ENCODE data around the gene GLT8D2.

The GLT8D2 gene

DNA sequence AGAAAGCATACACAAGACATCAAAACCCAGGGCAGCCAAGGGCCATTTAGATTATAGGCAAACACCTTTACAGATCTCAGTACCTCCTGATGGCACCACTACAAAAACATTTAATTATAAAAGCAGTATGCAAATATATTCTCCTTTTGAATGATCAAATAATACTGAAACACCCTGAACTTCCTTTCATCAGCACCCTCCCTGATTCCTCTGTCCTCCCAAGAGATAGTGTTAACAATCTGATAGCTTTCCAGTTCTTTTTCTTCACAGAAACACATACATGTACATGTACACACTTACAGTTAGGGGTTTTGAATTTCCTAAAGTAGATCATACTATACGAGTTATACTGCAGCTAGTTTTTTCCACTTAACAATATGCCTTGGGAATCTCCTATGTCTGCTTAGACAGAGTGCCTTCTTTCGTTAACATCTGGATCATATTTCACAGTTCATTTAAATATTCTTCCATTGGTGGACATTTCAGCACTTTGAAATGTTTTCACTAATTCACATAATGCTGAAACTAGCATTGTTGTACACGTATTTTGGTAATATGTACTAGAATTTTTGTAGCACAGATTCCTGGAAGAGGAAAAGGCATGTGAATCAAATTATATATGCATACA is 49.1 kb downstream of the GLT8D2 start:
- DNase-seq (ENCODE audit: low read depth, low spot score), result no peak

- no peak for DNase-seq (ENCODE audit: low read depth, low spot score)
These were observed 51.0 kb downstream of the GLT8D2 start for GRCh38 chr12:103998976-103999375.

GRCh38 chr12:103997286-103997900 is 52.6 kb downstream of the GLT8D2 start:
- no peak for DNase-seq (ENCODE audit: low read depth, low spot score)

DNA sequence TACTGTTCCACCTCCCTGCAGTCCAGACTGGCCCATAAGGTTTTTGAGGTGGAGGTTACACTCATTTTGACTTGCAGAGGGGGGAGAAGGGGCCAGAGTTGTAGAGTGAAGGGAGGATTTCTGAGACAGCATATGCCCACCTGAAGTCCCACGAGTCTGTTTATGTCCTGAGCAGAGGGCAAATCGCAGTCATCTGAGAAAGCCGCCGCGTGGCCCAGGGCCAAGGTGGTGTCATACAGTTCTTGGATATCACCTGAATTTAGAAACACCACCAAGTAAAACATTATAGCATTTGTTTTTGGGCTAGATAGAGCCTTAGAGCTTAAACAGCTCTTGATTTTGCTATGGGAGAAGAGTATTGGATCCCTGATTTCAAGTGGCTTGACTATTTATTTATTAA is 53.4 kb downstream of the GLT8D2 start:
- no peak for DNase-seq (ENCODE audit: low read depth, low spot score)

DNA sequence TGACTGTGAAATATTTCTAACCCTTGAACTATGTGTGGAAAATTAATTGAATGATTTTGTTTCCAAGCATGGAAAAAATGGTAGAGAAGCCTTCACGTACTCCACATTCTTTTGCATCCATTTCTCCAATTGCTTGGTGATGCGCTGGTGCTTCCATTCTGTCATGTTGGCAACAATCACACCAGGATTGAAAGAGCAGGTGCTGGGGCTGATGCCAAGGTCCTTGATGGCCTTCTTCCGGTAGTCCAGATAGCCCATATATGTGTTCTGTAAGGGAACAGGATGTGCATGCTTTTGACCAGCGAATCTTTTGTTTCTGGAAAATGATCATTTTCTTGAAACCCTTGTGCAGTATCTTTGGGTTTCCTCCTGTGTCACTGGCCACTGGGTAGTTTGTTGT is 55.8 kb downstream of the GLT8D2 start:
- no peak for DNase-seq (ENCODE audit: low read depth, low spot score)

DNA sequence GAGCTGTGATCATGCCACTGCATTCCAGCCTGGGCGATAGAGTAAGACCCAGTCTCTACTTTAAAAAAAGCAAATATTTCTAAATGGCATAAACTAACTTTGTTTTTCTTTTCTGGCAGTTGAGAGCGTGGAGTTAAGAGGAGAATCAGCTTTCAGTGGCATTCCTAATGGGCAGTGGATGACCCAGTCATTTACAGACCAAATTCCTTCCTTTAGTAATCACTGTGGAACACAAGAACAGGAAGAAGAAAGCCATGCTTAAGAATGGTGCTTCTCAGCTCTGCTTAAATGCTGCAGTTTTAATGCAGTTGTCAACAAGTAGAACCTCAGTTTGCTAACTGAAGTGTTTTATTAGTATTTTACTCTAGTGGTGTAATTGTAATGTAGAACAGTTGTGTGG is 63.2 kb downstream of the GLT8D2 start:
- DNase-seq (ENCODE audit: low read depth, low spot score), result no peak

- DNase-seq (ENCODE audit: low read depth, low spot score), result no peak
These were observed 71.5 kb downstream of the GLT8D2 start for GRCh38 chr12:103978384-103978982.

DNA sequence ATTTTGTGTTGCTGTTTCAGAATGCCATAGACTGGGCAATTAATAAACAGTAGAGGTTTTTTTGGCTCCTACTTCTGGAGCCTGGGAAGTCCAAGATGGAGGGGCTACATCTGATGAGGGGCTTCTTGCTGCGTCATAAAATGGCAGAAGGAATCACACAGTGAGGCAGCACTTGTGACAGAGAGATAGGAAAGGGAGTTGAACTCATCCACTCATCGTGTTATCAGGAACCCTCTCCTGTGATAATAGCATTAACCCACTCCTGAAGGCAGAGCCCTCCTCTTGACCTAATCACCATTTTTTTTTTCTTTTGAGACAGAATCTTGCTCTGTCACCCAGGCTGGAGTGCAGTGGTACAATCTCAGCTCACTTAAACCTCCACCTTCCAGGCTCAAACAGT is 74.6 kb downstream of the GLT8D2 start:
- DNase-seq (ENCODE audit: low read depth, low spot score), result no peak

DNA sequence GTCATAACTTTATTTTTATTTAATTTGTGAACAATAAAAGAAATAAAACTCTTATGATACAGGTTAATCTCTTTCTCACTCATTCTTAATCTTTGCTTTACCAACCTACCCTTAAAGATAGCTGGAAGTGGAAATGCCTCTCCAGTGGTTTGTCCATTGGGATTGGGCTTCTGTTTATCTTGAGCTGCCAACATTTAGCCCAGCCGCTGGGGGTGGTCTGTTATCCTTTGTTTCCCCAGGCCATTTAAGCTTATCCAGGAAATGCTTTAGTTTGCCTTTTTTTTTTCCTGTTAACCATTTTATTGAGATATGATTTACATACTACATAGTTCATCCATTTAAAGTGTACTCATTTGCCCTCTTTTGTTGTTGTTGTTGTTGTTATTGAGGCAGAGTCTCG is 76.1 kb downstream of the GLT8D2 start:
- no peak for DNase-seq (ENCODE audit: low read depth, low spot score)

DNA sequence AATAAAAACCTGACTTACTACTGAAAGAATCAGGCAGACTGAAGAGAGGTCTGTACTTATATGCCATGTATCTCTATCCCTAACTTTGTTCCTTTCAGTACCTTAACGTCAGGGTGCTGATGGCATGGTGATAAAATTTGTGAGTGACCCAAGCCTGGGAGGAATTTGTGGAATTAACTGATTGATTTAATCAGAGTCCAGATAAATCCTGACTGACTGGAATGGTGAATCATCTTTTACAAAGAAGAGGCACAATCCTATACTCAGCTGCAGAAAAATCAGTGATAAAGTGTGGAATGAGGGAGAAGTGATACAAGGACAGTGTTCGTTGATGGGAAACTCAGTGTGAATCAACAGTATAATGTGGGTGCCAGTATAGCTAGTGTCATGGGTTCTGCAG is 80.6 kb downstream of the GLT8D2 start:
- no peak for DNase-seq (ENCODE audit: low read depth, low spot score)

- DNase-seq (ENCODE audit: low read depth, low spot score), result no peak
These were observed 83.3 kb downstream of the GLT8D2 start for GRCh38 chr12:103966736-103967135.

DNA sequence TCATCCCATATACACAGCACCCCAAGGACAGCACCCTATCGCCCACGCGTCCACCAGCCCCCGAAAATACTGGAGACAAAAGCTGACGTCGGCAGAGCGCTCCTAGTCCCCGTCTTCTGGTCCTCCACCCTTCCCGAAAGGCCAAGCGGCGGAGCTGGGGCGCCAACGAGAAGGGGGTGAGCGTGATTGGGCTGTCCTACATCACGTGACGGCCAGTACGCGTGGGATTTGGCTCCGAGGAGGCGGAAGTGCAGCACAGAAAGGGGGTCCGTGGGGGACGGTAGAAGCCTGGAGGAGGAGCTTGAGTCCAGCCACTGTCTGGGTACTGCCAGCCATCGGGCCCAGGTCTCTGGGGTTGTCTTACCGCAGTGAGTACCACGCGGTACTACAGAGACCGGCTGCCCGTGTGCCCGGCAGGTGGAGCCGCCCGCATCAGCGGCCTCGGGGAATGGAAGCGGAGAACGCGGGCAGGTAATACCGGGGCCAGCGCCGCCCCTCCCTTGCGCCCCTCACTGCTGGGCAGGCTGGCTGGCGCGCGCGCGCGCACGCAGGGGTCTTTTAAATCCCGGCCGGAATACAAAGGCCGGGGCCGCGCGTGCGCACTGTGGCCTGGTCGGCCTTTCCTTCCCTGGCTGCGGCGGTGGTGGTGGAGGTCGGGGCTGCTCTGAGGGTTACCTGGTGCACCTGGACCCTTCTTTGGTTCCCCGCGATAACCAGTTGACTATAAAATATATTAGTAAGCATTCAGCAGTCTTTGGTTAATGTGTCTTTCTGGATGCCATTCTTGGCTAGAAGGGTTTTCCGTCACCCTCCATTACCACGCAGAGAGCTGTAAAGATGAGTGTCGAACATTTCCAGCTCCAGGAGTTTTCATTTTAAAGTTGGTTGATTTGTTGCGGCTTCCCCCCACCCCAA is 84.1 kb downstream of the GLT8D2 start, which contains the start of gene TDG:
TDG (plus strand) TSS at position 283 of the 915 bp plus-strand sequence; CDS start at position 449, 166 bp downstream.
- peak; percentile 95 for DNase-seq (ENCODE audit: low read depth, low spot score)

DNA sequence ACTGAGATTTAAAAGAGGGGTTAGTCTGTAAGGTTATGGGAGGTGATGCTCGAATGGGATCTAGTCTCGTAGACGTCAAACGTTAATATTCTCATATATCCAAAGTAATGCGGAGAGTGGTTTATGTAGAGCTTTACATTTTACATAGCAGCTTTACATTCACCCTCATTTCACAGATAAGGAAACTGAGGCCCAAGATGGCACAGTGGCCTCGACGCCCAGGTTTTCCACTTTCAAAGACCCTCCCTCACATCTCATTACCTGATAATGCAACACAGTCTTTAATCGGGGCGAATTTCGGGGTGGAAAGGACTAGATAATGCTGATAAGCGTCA is 84.8 kb downstream of the GLT8D2 start:
- no peak for DNase-seq (ENCODE audit: low read depth, low spot score)

DNA sequence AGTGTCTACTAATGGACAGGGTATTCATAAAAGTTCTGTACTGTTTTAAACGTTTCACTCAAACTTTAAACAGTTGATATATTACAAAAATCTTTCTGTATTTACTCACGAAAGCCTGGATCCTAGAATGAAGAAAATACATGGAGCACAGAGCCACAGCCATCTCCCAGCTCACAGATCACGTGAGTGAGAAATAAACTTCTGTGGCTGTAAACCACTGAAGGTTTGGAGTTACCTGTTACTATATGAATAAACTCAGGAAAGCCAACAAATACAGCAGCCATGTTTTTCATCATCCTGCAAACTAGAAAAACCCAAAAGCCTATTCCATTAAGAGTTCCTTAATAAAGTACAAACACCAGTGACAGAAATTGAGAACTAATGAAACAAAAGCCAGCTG is 85.2 kb downstream of the GLT8D2 start:
- DNase-seq (ENCODE audit: low read depth, low spot score), result no peak

- DNase-seq (ENCODE audit: low read depth, low spot score), result no peak
These were observed 87.5 kb downstream of the GLT8D2 start for GRCh38 chr12:103962493-103962892.

- no peak for DNase-seq (ENCODE audit: low read depth, low spot score)
These were observed 89.3 kb downstream of the GLT8D2 start for GRCh38 chr12:103960616-103961227.

GRCh38 chr12:103958621-103959020 is 91.4 kb downstream of the GLT8D2 start:
- DNase-seq (ENCODE audit: low read depth, low spot score), result no peak

DNA sequence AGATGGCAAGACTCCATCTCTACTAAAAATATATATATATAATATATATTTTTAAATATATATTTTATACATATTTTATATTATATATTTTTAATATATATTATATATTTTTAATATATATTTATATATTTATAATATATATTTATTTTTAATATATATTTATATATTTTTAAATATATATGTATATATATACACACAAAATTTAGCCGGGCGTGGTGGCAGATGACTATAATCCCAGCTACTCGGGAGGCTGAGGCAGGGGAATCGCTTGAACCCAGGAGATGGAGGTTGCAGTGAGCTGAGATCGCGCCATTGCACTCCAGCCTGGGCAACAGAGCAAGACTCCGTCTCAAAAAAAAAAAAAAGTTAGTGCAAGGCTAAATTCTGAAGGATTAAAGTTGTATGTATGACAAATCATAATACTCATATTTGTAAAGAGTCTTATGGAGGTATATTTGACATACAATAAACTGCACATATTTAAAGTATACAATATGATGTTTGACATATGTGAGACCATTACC is 92.1 kb downstream of the GLT8D2 start:
- no peak for DNase-seq (ENCODE audit: low read depth, low spot score)

DNA sequence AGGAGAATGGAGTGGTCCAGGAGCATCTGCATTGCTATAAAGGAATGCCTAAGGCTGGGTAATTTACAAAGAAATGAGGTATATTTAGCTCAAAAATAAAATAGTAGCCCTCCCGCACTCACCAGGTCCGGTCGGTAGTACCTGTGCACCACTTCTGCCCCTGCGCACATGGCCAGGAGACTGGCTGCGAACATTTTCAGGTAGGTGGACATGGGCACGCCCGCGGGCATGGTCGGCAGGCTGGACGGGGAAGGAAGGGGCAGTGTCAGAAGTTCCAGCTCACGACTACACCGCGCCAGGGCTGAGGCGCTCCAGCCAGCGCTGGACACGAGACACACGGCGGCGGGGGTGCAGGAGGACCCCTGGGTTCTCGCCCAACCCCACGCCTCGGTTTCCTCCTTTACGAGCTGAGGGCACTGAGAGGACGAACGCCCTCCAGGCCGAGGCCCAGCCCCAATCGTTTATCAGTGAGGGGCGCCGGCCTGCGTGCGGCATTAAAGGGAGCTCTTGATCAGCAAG is 93.4 kb downstream of the GLT8D2 start:
- DNase-seq (ENCODE audit: low read depth, low spot score), result no peak

- no peak for DNase-seq (ENCODE audit: low read depth, low spot score)
These were observed 94.0 kb downstream of the GLT8D2 start for GRCh38 chr12:103955811-103956508.

- DNase-seq (ENCODE audit: low read depth, low spot score), result no peak
These were observed 97.5 kb downstream of the GLT8D2 start for GRCh38 chr12:103952497-103952896.

Measured in activated CD4-positive, CD25-positive, alpha-beta regulatory T cell treated with anti-CD3 and anti-CD28 coated beads, Interleukin-2, amount 50 U/mL, for 16 hours (primary cell).